SW 1271 (cell line): ENCODE results near the gene NFIB.

Experiments
- DNase-seq, 2 experiments: peaks; one replicate each; lab custom pipeline; 2025; lab: John Stamatoyannopoulos, UW

Gene NFIB

DNA sequence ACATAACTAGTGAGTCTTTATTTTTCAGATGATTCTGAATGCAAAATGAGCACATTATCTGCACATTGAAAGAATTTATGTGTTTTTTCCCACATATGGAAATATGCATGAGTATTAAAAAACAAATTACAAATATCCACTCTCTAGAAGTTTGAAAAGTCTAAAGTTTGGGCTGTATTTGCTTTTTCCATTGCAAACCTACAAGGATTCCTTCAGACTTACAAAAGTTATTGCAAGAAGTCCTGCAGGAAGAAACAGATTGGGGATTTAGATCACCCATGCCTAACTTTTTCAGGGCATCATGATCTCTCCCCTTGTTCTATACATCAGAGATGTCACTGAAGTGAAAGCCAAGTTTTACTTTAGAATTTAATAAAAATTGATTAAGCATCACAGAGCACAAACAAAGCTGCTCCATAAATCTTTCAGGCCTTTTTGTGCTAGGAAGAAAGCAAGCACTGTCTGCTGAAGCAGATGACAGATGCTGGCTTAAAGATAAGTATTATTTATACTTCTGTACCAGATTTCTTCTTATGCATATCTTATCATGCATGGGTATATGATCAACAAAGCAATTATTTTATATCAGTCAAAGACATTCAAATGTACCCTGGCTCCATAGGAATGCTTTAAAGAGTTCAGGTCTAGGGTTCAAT, 71.7 kb downstream of the NFIB start:
- DNase-seq = no peak

DNA sequence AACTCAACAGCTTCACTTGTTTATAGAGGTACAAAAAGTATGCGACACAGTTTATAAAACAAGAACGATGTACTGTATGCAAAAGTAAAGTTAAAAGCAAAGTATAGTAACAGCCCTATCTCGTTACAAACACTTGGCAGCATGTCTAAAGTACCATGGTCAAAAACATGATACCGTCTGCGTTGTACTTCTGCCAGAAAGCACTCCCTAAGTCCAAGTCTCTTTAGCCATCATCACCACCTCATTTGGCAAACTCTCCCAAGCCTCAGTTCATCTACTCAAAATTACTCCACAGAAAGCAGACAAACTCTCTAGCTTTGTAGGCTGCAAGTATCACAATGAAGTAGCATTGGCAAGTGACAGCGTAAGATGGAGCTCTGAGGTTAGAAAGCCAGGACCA, 73.4 kb downstream of the NFIB start:
- no peak for DNase-seq

DNA sequence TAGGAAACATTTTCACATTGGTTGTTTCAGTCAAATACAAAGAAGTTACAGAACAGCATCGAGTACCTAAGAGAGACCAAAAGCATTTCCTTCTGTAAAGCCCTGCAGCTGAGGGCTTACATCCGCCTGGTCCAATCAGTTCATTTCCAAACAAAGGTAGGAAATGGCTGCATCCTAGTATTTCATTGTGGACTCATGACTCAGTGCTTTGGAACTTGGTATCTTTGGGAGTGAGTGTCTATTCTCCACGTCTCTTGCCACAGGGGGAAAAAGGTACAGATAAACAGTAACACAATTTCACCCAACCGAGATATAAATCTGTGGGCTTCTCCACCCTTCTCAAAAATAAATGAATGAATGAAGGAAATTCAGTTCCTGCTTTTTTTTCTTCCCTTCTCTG, 75.4 kb downstream of the NFIB start:
- peak; percentile 1 to 53 for DNase-seq

DNA sequence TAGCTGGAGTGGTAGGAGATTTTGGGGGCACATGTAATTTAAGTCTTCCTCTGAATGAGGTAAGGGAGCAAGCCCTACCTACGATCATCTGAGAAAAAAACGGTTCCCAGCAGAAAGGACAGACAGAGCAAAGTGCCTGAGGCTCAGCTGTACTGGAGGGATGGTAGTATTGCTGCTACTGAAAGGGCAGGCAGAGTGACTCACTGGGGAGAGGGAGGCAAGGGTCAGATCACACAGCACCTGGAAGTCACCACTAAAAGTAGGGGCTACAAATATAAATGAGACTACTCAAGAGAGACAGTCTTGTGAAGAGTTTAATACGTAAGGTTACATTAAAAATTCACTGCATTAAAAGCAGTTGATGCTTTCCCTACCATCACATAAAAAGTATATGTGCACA, 75.9 kb downstream of the NFIB start:
- DNase-seq = peak in 1 of 2 experiments; percentile 9

DNA sequence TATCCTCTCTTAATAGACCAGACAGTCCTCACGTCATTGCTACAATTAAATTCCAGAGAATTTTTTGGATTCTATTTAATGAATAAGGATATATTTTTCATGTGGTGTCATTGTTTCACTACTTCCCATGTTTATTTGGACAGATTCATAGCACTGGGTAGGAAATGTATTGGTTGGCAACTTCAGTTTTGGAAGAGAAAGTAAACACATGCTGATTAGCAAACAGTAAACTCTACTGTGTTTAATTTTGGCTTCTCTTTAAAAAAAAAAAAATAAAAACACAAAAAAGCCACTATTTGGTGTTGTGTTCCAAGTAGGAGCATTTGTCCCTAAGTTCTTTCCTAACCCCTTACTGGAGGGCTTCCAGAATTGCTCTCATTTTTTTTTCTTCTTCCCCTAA, 77.3 kb downstream of the NFIB start:
- DNase-seq = no peak

DNA sequence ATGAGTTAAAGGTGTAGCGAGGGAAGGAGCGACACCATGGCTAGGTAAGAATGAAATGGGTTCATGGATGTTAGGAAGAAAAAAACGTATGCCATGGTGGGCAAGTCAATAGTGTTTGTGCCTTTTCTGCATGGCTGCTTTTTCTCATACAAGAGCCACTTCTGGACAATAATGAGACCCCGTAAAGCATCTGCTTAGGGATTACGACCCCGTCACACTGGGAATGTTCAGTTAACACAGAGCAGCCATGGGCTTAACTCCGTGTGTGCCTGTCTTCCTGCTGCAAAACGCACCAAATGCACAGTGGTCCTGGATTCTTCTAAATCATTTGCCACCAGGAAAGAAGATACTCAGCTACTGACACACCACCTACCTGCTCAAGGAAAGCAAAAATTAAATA, 81.8 kb downstream of the NFIB start:
- no peak for DNase-seq

DNA sequence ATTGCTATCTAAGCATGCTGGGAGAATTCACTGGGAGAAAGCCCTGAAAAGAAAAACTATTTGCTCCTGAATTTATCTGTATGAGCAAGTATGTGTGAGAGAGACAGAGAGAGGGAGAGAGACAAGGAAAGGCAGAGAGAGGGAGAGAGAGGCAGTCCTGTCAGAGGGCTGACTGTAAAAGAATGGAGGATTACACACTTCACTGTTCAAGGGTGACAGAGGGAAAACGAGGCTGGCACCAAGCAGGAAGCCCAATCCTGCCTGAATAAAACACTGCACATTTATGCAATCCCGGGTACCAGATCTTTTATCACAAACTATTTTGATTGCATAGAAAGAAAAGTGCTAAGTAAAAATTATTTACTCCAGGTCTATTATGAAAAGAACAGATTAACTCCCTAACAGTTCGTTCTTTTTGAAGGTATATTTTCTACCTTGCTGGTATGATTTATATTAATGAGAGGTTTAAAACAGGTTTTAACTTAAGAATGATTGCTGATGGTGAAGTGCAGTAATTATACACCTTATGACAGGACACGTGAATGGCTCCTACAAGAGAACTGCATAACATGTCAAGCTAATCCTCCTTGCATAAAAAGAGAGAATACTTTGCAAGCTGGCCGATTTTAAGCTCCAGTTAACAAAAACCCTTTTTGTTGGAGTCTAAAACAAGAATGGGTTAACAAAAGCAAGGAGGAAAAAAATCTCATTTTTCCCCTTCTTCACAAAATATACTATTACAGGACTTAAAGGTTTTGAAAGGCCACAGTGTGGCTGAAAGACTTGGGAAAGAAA, 82.5 kb downstream of the NFIB start:
- no peak for DNase-seq

DNA sequence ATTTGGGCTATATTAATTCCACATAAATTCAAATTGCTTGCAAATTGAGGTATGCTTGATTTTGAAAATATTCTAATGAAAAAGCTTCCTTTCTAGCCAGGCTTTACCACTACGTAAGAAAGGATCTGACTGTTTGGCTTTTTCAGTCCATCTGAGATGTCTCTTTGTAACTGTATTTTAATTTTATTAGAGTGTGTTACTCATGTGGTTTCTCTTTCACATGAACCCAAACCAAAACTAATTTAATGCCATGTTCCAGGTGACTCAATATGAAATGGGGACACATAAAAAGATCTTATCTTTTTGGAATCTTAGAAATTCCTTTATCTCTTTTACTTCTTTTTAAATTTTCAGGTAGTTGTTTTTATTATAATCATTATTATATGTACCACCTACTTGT, 85.3 kb downstream of the NFIB start:
- DNase-seq = no peak

DNA sequence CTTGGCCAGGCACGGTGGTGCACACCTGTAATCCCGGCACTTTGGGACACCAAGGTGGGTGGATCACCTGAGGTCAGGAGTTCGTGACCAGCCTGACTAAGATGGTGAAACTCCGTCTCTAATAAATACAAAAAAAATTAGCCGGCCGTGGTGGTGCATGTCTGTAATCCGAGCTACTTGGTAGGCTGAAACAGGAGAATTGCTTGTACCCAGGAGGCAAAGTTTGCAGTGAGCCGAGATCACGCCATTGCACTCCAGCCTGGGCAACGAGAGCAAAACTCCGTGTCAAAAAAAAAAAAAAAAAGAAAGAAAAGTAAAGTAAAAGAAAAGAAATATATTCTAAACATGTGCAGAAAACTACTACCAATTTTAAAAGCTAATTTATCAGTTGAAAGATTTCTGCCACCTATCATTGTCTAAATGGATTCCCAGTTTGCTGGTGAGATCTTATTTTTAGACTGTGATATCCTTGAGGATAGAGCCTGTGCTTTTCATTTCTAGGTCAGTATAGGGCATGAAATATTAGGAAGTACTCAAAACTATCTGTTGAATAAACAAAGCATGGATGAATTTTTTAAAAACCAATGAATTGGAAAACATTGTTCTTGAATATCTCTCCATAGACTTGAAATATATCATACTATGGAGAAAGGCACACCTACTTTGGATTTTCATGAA, 86.9 kb downstream of the NFIB start:
- no peak for DNase-seq

DNA sequence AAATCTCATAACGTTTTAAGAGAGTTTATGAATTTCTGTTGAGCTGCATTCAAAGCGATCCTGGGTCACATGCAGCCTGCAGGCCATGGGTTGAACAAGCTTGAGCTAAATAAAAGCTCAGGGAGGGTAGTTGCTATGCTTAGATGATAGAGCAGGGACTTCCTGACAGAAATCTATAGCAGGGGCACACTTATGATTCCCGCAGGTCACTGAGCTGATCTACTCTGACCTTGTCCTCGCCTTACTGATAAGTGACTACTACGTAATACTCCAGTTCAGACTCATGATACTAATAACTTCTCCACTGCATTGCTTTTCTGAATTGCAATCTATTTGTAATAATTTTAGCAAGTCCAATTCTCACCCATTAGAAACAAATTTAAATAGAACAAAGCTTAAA, 90.9 kb downstream of the NFIB start:
- no peak for DNase-seq

DNA sequence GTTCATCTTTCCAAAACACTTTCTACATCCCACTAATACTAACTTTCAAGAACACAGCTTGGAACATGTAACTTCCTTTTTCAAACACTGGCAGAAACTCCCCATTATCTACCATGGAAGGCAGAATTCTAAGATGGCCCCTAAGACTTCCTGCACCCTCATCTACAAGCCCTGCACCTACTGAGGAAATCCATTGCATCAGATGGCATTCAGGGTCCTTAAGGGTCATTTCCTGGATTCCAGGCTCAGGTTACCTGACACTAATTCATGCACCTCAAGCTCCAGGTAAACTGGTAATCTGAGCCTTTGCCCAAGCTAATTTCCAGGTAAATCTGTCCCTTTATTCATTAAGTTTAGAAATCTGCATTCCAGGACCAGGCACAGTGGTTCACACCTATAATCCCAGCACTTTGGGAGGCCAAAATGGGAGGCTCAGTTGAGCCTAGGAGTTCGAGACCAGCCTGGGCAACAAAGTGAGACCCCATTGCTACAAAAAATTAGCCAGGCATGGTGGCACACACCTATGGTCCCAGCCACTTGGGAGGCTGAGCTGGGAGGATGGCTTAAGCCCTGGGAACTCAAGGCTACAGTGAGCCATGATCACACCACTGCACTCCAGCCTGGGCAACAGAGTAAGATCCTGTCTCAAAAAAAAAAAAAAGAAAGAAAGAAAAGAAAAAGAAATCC, 91.6 kb downstream of the NFIB start:
- DNase-seq = no peak

DNA sequence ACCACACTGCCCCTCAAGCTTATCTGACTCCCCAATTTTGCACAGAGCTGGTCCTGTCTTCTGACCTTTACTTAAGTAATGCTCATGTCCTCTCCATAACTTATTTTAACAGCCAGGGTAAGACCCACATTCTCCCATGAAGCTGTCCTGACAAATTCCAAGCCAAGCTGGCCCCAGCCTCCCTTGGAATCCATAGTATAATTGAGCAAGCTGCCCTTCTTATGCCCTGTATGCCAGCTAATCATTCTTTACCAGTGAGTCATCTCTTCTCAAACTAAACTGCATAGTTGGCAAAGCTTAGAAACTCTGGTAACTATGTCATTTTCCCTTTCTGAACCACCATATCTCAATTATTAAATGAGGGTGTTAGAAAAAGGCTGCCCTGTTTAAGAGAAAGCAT, 92.4 kb downstream of the NFIB start:
- DNase-seq = peak in 1 of 2 experiments; percentile 73

DNA sequence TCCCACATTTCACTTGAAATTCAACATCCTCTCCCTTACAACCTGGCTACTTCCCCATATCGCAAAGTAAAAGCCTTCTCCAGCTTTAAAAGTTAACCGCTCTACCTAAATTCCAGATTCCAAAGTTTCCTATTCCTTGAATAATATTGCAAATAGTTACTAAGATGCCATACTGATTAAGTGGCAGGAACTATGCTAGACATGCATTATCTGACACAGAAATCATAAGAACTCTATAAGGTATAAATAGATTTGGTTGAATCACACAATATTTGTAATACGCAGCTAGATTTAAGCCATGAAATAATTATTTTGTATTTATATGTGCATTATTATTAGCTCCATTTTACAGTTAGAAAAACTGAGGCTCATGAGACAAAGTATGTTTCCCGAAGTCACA, 92.8 kb downstream of the NFIB start:
- DNase-seq = no peak

DNA sequence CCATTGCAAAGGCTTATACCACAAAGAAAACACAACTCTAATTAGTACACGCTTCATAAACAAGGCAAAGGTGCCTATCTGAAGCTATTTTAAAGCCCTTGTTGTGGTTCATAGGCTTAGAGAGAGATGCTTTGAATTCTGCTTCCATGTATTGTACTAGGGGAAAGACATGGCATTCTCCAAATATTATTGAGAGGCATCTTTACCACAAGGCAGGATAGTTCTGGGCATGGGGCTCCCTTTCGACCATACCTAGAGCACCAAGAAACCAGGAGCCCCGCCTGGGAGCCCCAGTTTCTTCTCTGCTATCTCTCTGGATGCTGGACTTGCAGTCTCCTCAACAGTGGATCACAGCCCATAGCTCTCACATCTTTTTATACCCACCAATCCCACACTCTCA, 93.7 kb downstream of the NFIB start:
- no peak for DNase-seq

DNA sequence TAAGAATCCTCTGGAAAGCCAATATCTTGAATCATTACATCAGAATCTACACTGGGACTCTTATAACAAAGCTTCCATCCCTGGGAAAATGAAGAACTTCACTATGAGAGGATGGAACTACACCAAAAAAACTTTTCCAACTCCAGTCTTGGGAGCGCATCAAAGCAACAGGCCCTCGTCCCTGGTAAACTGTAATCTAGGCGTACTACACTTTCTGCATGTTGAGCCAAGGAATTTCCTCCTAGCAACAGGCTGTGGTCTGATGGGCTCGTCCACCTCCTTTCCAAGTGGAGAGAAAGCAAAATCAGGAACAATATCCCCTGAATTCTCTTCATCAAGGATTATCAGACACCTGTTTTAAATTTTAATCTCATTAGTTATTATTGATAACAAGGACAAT, 94.1 kb downstream of the NFIB start:
- no peak for DNase-seq

DNA sequence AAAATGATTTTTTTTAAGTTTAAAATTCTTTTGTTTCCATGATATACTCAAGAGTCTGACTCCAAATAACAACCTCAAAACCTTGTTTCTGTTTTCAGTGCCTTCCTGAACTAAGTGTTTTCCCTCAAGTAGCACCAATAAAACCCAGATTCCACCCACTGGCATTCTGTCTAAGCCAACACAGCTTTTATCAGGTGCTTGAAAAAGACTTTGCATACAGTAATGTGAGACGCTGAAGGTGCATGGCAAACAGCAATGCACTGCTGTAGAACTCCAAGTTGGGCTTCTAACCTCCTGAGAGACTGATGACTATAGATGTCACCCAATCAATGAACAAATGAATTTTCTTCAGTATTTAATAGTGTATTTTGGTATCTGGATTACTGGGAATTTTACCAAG, 95.7 kb downstream of the NFIB start:
- no peak for DNase-seq

DNA sequence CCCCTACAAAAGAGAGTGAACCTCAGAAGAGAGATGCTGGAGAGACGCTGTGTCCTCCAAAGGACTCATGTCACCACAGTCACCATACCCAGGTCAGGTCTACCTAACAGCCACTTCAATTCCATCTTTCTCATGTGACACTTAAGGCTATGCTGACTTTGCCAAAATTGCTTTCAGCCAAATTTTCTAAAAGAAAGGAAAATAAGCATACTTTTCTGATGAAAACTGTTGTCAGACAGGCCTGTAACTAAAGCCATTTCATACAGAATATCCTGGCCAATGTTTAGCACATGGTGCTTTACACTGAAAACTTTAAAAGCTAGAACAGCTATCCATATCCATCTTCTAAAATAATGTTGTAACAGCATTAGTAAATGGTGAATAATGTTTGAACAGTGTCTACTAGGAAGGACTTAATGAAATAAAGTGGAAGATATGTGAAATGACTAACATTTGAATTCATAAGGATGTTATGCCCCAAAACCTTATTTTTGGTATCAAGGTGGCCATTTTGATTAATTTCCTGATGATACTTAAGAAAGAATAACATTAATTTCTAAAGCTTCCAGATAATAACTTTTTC, 97.2 kb downstream of the NFIB start:
- DNase-seq = no peak

DNA sequence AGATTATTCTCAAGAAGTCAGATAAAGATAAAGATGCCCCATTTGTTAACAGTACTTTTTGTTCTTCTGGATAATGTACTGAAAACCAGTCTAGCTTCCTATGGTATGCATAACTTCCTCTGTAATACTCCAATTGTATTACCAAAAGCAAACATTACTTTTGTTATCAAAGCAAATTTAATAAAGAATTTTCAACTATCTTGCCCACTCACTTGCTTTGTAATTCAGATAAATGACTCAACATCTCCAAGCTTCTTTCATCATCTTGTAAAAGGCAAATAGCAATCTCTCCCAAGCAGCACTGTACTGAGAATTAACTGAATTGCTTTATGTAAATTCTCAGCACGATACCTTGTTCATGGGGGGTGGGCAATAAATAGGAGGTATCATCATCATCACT, 98.3 kb downstream of the NFIB start:
- no peak for DNase-seq

DNA sequence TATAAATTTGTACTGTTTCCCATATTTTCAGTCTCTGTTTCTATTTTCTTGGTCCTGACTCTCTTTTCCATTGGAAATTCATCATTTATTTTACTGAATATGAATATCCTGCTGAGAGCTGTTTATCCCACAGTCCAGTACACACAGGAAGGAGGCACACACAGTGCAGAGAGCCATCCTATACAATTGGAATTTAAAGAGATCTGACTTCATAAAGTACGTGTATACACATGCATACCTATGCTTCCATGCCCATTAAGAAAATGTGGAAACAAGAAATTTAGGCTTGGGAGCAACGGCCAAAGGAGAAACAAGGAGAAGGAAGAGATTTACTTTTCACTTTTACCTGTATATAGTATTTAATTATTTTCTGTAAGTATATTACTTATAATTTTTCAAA, 99.2 kb downstream of the NFIB start:
- DNase-seq = no peak

DNA sequence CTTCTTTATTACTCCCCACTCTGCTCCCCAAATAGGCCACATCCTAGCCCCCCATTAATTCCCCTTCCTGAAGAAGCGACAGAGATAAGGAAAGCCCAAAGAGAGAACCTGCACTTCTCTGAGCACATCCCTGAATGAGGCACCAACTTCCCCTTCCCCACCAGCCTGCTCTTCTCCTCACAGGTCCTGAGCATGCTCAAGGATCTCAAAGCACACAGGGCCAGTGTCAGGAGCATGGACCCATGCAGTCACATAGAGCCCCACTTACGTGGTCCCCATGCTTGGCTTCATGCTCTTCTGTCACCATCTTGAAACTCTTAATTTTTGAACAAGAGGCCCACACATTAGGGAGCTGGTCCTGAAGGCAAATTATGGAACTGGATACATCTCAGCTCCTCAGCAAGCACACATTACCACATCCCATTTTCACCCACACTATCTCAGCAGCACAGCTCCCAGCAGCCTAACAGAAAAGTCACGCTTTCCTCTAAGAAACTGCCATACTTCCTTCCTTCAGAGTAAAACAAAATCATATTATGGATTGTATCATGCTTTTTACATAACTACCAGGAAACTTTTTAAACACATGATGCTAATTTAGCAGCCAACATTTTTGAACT, 99.8 kb downstream of the NFIB start:
- no peak for DNase-seq

DNA sequence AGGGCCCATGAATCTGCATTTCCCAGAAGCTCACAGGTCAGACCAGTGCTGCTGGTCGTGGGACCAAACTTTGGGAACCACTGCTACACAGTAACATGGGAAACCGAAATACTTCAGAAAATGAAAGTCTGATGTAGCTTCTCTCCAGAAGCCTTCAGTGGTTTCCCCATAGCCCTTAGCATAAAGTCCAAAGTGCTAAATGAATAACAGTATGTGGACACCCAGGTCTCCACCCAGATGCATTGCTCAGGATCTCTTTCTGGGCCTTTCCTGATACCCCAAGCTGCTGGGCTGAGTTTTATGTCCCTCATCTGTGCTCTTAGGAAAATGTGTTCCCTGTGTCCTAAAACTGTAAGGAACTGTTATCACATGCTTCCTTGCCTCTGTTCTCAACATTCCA, 100.4 kb downstream of the NFIB start:
- DNase-seq = no peak
